ENCODE measurements around the gene FBXO30. TPM values are rescaled to one million over a fixed set of nuclear protein-coding genes. Genes with fewer than 3 reads are reported as not detected.

FBXO30 gene
- total and polyA plus RNA-seq, 9 of the 15 experiments (the other 6 are each of a cell fraction or from before 2014, with no cell fraction given) = 3.6 to 12.8 (median 7.1) TPM

DNA sequence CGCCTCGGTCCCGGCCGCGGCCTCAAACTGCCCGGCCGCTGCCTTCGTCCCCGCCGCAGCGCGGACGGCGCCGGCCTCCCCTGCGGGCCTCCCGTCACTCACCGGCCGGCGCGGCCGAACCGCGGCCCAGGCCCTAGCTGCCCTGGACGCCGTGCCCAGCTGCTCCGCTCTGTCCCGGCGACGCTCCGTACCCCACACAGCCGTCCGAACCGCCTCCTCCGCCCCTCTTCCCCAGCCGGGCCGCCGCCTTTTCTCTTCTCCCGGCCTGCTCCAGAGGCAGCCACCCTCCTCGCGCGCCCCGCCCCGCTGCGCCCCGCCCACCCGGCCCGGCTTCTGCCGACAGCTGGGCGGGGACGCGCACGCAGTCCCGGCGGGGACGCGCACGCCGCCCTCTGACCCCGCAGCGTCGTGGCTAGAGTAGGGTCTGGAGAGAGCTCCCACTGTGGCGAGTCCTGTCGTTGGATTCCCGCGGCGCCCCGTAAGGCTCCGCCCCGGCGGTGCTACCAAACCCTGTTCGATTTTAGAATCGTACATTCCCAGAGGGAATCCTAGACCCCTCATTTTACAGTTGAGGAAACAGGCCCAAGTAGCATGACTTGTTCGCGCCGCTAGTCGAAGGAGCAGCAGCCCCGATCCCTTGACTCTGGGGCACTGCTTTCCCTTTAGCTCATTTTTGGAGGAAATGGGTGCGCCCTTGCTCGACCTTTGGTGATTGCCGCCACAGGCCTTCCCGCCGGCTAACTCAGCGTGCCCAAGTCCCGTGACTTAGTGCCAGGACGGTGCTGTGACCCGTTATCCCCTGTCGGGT is at the start of gene FBXO30 (continued):
- TF ChIP-seq, protein P1, sequence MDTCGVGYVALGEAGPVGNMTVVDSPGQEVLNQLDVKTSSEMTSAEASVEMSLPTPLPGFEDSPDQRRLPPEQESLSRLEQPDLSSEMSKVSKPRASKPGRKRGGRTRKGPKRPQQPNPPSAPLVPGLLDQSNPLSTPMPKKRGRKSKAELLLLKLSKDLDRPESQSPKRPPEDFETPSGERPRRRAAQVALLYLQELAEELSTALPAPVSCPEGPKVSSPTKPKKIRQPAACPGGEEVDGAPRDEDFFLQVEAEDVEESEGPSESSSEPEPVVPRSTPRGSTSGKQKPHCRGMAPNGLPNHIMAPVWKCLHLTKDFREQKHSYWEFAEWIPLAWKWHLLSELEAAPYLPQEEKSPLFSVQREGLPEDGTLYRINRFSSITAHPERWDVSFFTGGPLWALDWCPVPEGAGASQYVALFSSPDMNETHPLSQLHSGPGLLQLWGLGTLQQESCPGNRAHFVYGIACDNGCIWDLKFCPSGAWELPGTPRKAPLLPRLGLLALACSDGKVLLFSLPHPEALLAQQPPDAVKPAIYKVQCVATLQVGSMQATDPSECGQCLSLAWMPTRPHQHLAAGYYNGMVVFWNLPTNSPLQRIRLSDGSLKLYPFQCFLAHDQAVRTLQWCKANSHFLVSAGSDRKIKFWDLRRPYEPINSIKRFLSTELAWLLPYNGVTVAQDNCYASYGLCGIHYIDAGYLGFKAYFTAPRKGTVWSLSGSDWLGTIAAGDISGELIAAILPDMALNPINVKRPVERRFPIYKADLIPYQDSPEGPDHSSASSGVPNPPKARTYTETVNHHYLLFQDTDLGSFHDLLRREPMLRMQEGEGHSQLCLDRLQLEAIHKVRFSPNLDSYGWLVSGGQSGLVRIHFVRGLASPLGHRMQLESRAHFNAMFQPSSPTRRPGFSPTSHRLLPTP (IDR thresholded peaks at IDR 0.05; ENCODE audit: borderline replicate concordance, extremely low read depth, insufficient read length) = peak; percentile 2
- no peak for TF ChIP-seq ZNF507 (tag; conservative IDR thresholded peaks at IDR 0.05)
- peak; percentile 54 for TF ChIP-seq SMAD4 (CRISPR knock-in tag; conservative IDR thresholded peaks at IDR 0.05)
- no peak for TF ChIP-seq SMAD2 (IDR thresholded peaks at IDR 0.05; ENCODE audit: low read depth, low read length)
- TF ChIP-seq TBL1XR1 (IDR thresholded peaks at IDR 0.05; ENCODE audit: low read length in 2 of 2) = no peak; a peak in 2 of 4 replicates
- no peak for TF ChIP-seq CBFA2T3 (IDR thresholded peaks at IDR 0.05)
- TF ChIP-seq PHB (CRISPR knock-in tag; IDR thresholded peaks at IDR 0.05) = no peak
- TF ChIP-seq ZFP36 (IDR thresholded peaks at IDR 0.05; ENCODE audit: low read depth, low read length, partially characterized antibody) = no peak
- TF ChIP-seq ZNF644 (tag; IDR thresholded peaks at IDR 0.05; ENCODE audit: low read depth) = peak; percentile 90
- no peak for TF ChIP-seq JUNB (CRISPR knock-in tag; conservative IDR thresholded peaks at IDR 0.05)
- TF ChIP-seq ZNF589 (CRISPR knock-in tag; IDR thresholded peaks at IDR 0.05; ENCODE audit: low read depth) = no peak
- peak; percentile 95 for TF ChIP-seq HNRNPK (IDR thresholded peaks at IDR 0.05; ENCODE audit: low read depth, low read length, poor library complexity, severe bottlenecking)
- no peak for TF ChIP-seq FOS (IDR thresholded peaks at IDR 0.05; ENCODE audit: extremely low read depth, insufficient read length)
- TF ChIP-seq HES1 (IDR thresholded peaks at IDR 0.05; ENCODE audit: low read depth) = no peak
- no peak for TF ChIP-seq MCM3 (IDR thresholded peaks at IDR 0.05)
- 0 out of 2 replicates have a peak, but pooled peaks have one; percentile 81 for TF ChIP-seq ZC3H4 (CRISPR knock-in tag; IDR thresholded peaks at IDR 0.05; ENCODE audit: borderline replicate concordance)
- TF ChIP-seq CBX3 (IDR thresholded peaks at IDR 0.05; ENCODE audit: borderline replicate concordance in 1 of 2, low read length in 2 of 2) = no peak
- peak; percentile 89 for TF ChIP-seq POLR2B (IDR thresholded peaks at IDR 0.05; ENCODE audit: low read depth, partially characterized antibody)
- TF ChIP-seq DMBX1 (CRISPR knock-in tag; IDR thresholded peaks at IDR 0.05; ENCODE audit: borderline replicate concordance) = no peak; the same call in 1 of the 2 replicates
- TF ChIP-seq TEAD4 (IDR thresholded peaks at IDR 0.05; ENCODE audit: low read length) = 0 out of 2 replicates have a peak, but pooled peaks have one; percentile 25
- no peak; the same call in 1 of the 2 replicates for TF ChIP-seq TEAD4 (CRISPR knock-in tag; IDR thresholded peaks at IDR 0.05; ENCODE audit: borderline replicate concordance)
- TF ChIP-seq, protein P2, sequence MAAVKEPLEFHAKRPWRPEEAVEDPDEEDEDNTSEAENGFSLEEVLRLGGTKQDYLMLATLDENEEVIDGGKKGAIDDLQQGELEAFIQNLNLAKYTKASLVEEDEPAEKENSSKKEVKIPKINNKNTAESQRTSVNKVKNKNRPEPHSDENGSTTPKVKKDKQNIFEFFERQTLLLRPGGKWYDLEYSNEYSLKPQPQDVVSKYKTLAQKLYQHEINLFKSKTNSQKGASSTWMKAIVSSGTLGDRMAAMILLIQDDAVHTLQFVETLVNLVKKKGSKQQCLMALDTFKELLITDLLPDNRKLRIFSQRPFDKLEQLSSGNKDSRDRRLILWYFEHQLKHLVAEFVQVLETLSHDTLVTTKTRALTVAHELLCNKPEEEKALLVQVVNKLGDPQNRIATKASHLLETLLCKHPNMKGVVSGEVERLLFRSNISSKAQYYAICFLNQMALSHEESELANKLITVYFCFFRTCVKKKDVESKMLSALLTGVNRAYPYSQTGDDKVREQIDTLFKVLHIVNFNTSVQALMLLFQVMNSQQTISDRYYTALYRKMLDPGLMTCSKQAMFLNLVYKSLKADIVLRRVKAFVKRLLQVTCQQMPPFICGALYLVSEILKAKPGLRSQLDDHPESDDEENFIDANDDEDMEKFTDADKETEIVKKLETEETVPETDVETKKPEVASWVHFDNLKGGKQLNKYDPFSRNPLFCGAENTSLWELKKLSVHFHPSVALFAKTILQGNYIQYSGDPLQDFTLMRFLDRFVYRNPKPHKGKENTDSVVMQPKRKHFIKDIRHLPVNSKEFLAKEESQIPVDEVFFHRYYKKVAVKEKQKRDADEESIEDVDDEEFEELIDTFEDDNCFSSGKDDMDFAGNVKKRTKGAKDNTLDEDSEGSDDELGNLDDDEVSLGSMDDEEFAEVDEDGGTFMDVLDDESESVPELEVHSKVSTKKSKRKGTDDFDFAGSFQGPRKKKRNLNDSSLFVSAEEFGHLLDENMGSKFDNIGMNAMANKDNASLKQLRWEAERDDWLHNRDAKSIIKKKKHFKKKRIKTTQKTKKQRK (IDR thresholded peaks at IDR 0.05; ENCODE audit: borderline replicate concordance, low read depth, low read length) = no peak

Data from K562 (cell line).